GM12878 (cell line): Measurements from ENCODE around the gene NINL. TPM values are rescaled to one million over a fixed set of nuclear protein-coding genes. Genes with fewer than 3 reads are reported as not detected.

Experiments
- ATAC-seq: fragments of 200-7000 bp; cut with Tn5 transposase; 3 replicates; pipeline ENCODE4 v1.9.1; 2020; ENCODE audit warnings: mild to moderate bottlenecking, moderate library complexity
- BruUV-seq: library from RNA; stranded (reverse); fragments of 400-500 nt; replicated peaks from 2 replicates; lab custom pipeline; 2021; lab: Mats Ljungman, UMichigan
- CTCF ChIA-PET: fragments of 300-600 bp; sonication (Branson Sonifier 250); formaldehyde crosslinking; extraction: SDS; loops from one replicate; lab custom pipeline; 2021; ENCODE audit warnings: inconsistent platforms; lab: Yijun Ruan, JAX
- POLR2A ChIA-PET: fragments of 350-600 bp; formaldehyde crosslinking; extraction: SDS; loops from one replicate; lab custom pipeline; 2021; ENCODE audit warnings: inconsistent platforms; lab: Charles Lee
- RAD21 ChIA-PET: fragments of 300-600 bp; sonication (Branson Sonifier 250); formaldehyde crosslinking; loops from one replicate; lab custom pipeline; 2023; ENCODE audit warnings: antibody characterized with exemption; ENCODE audit not compliant: unreplicated experiment; lab: Charles Lee
- SMC1A ChIA-PET: fragments of 300-600 bp; sonication (Branson Sonifier 250); formaldehyde crosslinking; loops from one replicate; lab custom pipeline; 2023; ENCODE audit not compliant: unreplicated experiment, uncharacterized antibody; lab: Charles Lee
- DNase-seq: peaks from one replicate; pipeline ENCODE4 v3.0.0-alpha.2; 2011; ENCODE audit warnings: low read depth, low spot score
- FAIRE-seq: peaks from 3 replicates; lab custom pipeline; 2011; peaks lifted over from hg19 to GRCh38; lab: Jason Lieb, UNC
- H2AFZ ChIP-seq: 2 replicates; pipeline ENCODE4 v1.6.0; 2011; ENCODE audit warnings: low read depth, low read length, control low read depth; ENCODE audit not compliant: control insufficient read depth
- H3K27ac ChIP-seq: 2 replicates; pipeline ENCODE4 v1.5.1; 2011; ENCODE audit warnings: control low read depth; ENCODE audit not compliant: control insufficient read depth, insufficient read depth
- H3K27me3 ChIP-seq, 2 experiments: replicated peaks in 1 of 2; 2 replicates each; pipeline versions ENCODE4 v1.6.0 to v1.6.1; 2011; ENCODE audit warnings: low read length in 1 of 2; ENCODE audit not compliant: control insufficient read depth in 2 of 2, insufficient read depth in 2 of 2
- H3K36me3 ChIP-seq, 2 experiments: 2 replicates each; pipeline ENCODE4 v1.5.1; 2011; ENCODE audit warnings: low read length in 1 of 2; ENCODE audit not compliant: control insufficient read depth in 2 of 2, insufficient read depth in 2 of 2
- H3K4me1 ChIP-seq: 2 replicates; pipeline ENCODE4 v1.6.1; 2011; ENCODE audit warnings: mild to moderate bottlenecking, low read length, moderate library complexity, mixed read lengths; ENCODE audit not compliant: control insufficient read depth, insufficient read depth
- H3K4me2 ChIP-seq: 2 replicates; pipeline ENCODE4 v1.6.0; 2011; ENCODE audit warnings: control low read depth; ENCODE audit not compliant: control insufficient read depth, insufficient read depth
- H3K4me3 ChIP-seq: fragments of 200-600 bp; sonication (generic); 2 replicates; pipeline ENCODE4 v1.5.1; 2016
- H3K79me2 ChIP-seq: 2 replicates; pipeline ENCODE4 v1.6.0; 2011; ENCODE audit warnings: low read length; ENCODE audit not compliant: control insufficient read depth, insufficient read depth
- H3K9ac ChIP-seq: 2 replicates; pipeline ENCODE4 v1.8.0; 2011; ENCODE audit warnings: low read length, control low read depth, mixed read lengths; ENCODE audit not compliant: control insufficient read depth, insufficient read depth
- H3K9me3 ChIP-seq: replicated peaks from 3 replicates; pipeline ENCODE4 v1.5.1; 2011; ENCODE audit warnings: mild to moderate bottlenecking, low read length; ENCODE audit not compliant: control insufficient read depth, insufficient read depth
- H4K20me1 ChIP-seq: 2 replicates; pipeline ENCODE4 v1.6.0; 2011; ENCODE audit not compliant: control insufficient read depth, insufficient read depth
- CTCF ChIP-seq, 3 experiments: IDR thresholded peaks in 2 of 3; conservative IDR thresholded peaks in 1 of 3; 2 replicates each; pipeline ENCODE4 v1.5.1; 2011; ENCODE audit warnings: low read depth in 3 of 3, low read length in 3 of 3, mild to moderate bottlenecking in 3 of 3, control low read depth in 2 of 3, moderate library complexity in 2 of 3, inconsistent platforms in 1 of 3, mixed read lengths in 1 of 3; ENCODE audit not compliant: control insufficient read depth in 2 of 3, insufficient read depth in 1 of 3; ENCODE audit errors: extremely low read depth in 1 of 3
- LARP7 ChIP-seq: fragments of 450-650 bp; IDR thresholded peaks from 2 replicates; pipeline ENCODE4 v1.6.1; 2017; ENCODE audit warnings: mild to moderate bottlenecking
- PKNOX1 ChIP-seq: fragments of 450-650 bp; IDR thresholded peaks from 2 replicates; pipeline ENCODE4 v1.6.1; 2016; ENCODE audit warnings: mild to moderate bottlenecking
- WGBS: methylation state at CpG from one replicate; pipeline ENCODE4 v1.1.6; 2016; ENCODE audit warnings: low lambda C conversion rate; ENCODE audit not compliant: insufficient replicate concordance, insufficient coverage; ENCODE audit errors: missing lambda C conversion rate; 5-methylcytosine and 5-hydroxymethylcytosine counted together
- in situ Hi-C: fragments of 300-500 bp; cut with MboI; formaldehyde crosslinking; loops from 9 replicates; pipeline ENCODE4 v1.14.3; 2018; ENCODE audit warnings: mixed read lengths
- intact Hi-C: fragments of 100-400 bp; cut with micrococcal nuclease; formaldehyde crosslinking; loops from one replicate; pipeline ENCODE4 v1.14.2; 2022; ENCODE audit not compliant: unreplicated experiment
- polyA plus RNA-seq, 11 experiments: library from polyadenylated mRNA; depleted of rRNA in 4 of 11; unstranded in 6 of 11; stranded (reverse) in 5 of 11; fragments of >200 nt; fragmentation: Nextera tagmentation in 4 of 11; fragmentation: Illumina TruSeq in 1 of 11; extraction: Ambion mirVana in 4 of 11; extraction: Trizol in 1 of 11; gene quantifications; 1 replicate in 1 of 11; 2 replicates in 10 of 11; pipeline versions ENCODE4 v1.2.1 to v1.2.3, GENCODE V29; 2011 to 2016; ENCODE audit warnings: inconsistent platforms in 2 of 11, missing spikeins in 2 of 11, low read depth in 1 of 11
- total RNA-seq, 4 experiments: library from RNA; depleted of rRNA in 3 of 4; stranded (reverse); fragments of >200 nt in 3 of 4; fragmentation: Illumina TruSeq in 1 of 4; extraction: Trizol in 1 of 4; gene quantifications; 2 replicates each; pipeline versions ENCODE4 v1.2.1 to v1.2.3, GENCODE V29; 2013 to 2021

NINL gene
- total and polyA plus RNA-seq, 10 of the 15 experiments (the other 5 are each of a cell fraction or from before 2014, with no cell fraction given) = 0.04 to 0.77 (median 0.23) TPM; not detected in 1

GRCh38 chr20:25499855-25500434 is 85.4 kb downstream of the NINL start:
- intact Hi-C loops = no loop called here
- no peaks in the 10 kb centered on the region for H3K36me3 ChIP-seq
- WGBS = 20% methylated on average over 5 of the region's 8 CpGs
- H3K9me3 ChIP-seq = no peaks in the 10 kb centered on the region
- ATAC-seq (no peak), DNase-seq (no peak), FAIRE-seq (no peak)
- no peak overlapping the region for H3K27ac ChIP-seq
- no peak overlapping the region for H3K9ac ChIP-seq
- TF ChIP-seq CTCF (IDR thresholded peaks at IDR 0.05 in 2 of 3, conservative IDR thresholded peaks at IDR 0.05 in 1 of 3; ENCODE audit: control insufficient read depth in 2 of 3, extremely low read depth in 1 of 3, insufficient read depth in 1 of 3, low read depth in 3 of 3, low read length in 3 of 3) (peak in 1 of 3 experiments; percentile 15; a peak in 1 of 6 replicates), LARP7 (no peak), PKNOX1 (no peak)
- RAD21 ChIA-PET = no interaction called here
- in situ Hi-C loops = loop anchor here (5.0 to 25.0 kb wide), 4 partner anchors 55 to 662 kb away; no protein-coding TSS in a partner anchor
- H3K4me1 ChIP-seq = no peaks in the 10 kb centered on the region
- BruUV-seq = no TSS peak
- no peaks in the 10 kb centered on the region for H4K20me1 ChIP-seq
- POLR2A ChIA-PET = interaction anchor here (0.6 kb wide), 1 partner anchor 1306 kb away, joined by 3 read pairs; no protein-coding TSS in a partner anchor
- no peak overlapping the region for H2AFZ ChIP-seq
- no peak overlapping the region for H3K4me2 ChIP-seq
- no peak overlapping the region for H3K4me3 ChIP-seq
- CTCF ChIA-PET = no interaction called here
- SMC1A ChIA-PET = no interaction called here
- no peaks in the 10 kb centered on the region for H3K79me2 ChIP-seq
- no peaks in the 10 kb centered on the region for H3K27me3 ChIP-seq
